Prostate gland (tissue), 1 donor: ENCODE results near the gene NTNG1.

Source experiments
- POLR2A ChIP-seq: fragments of 450-650 bp; IDR thresholded peaks from one replicate; pipeline ENCODE4 v1.6.1; 2016; ENCODE audit warnings: antibody characterized with exemption, mild to moderate bottlenecking
- POLR2AphosphoS5 ChIP-seq: sonication (generic); formaldehyde crosslinking; IDR thresholded peaks from one replicate; pipeline ENCODE4 v1.6.1; 2017; ENCODE audit warnings: antibody characterized with exemption

- TF ChIP-seq POLR2AphosphoS5, result no peak
- no peak for TF ChIP-seq POLR2A
These were observed 212.0 kb downstream of the NTNG1 start for GRCh38 chr1:107352850-107353249.
